HPDE6-E6E7 (cell line): ENCODE measurements around the gene HELB.

Source experiments
- DNase-seq: peaks from one replicate; pipeline ENCODE4 v3.0.0; 2011; ENCODE audit warnings: missing footprints; ENCODE audit errors: extremely low spot score

The HELB gene

GRCh38 chr12:66361703-66362102 is 59.4 kb downstream of the HELB start:
- no peak for DNase-seq

GRCh38 chr12:66365718-66366490 is 63.6 kb downstream of the HELB start:
- DNase-seq = no peak

- DNase-seq = no peak
Measured at GRCh38 chr12:66367015-66367667, 64.8 kb downstream of the HELB start.

GRCh38 chr12:66371982-66372381 is 69.7 kb downstream of the HELB start:
- DNase-seq = no peak

GRCh38 chr12:66375560-66375959 is 73.3 kb downstream of the HELB start:
- no peak for DNase-seq

- DNase-seq = no peak
Measured at GRCh38 chr12:66379616-66380015, 77.3 kb downstream of the HELB start.

- no peak for DNase-seq
Measured at GRCh38 chr12:66380769-66381535, 78.7 kb downstream of the HELB start.

- no peak for DNase-seq
Measured at GRCh38 chr12:66387117-66387516, 84.8 kb downstream of the HELB start.
